Body of pancreas (tissue), 4 donors: ENCODE measurements around the gene TDO2. TPM values are rescaled to one million over a fixed set of nuclear protein-coding genes. Genes with fewer than 3 reads are reported as not detected.
"Not testable (repeated sequence)": the region's sequence is repeated elsewhere in the genome, so short reads cannot be mapped to it uniquely, and the experiment has no call there.

Experiments
- ATAC-seq: fragments of 150-250 bp; one replicate; pipeline ENCODE4 v1.9.1; 2016
- DNase-seq, 4 donors: peaks; one replicate each; pipeline ENCODE4 v3.0.0-alpha.2; 2019
- H3K27ac ChIP-seq, 4 donors: fragments of 200-600 bp; sonication (generic); 1 replicate in 3 of 4; 2 replicates in 1 of 4; pipeline versions ENCODE4 v1.5.1 to v1.6.1; 2016 to 2019; ENCODE audit warnings: mild to moderate bottlenecking in 1 of 4, mixed read lengths in 1 of 4, moderate library complexity in 1 of 4
- H3K27me3 ChIP-seq, 2 donors: fragments of 200-600 bp; sonication (generic); one replicate each; pipeline ENCODE4 v1.6.0; 2016; ENCODE audit warnings: mild to moderate bottlenecking in 1 of 2
- H3K36me3 ChIP-seq, 2 donors: fragments of 200-600 bp; sonication (generic); replicated peaks in 1 of 2; 2 replicates each; pipeline ENCODE4 v1.5.1; 2016; ENCODE audit warnings: low read depth in 2 of 2; ENCODE audit not compliant: insufficient read depth in 1 of 2
- H3K4me1 ChIP-seq: fragments of 200-600 bp; sonication (generic); one replicate; pipeline ENCODE4 v1.6.0; 2016
- H3K4me3 ChIP-seq, 2 donors: fragments of 200-600 bp; sonication (generic); 1 replicate in 1 of 2; 2 replicates in 1 of 2; pipeline ENCODE4 v1.5.1; 2016 to 2019
- H3K9me3 ChIP-seq, 3 donors: fragments of 200-600 bp; sonication (generic); 1 replicate in 2 of 3; 2 replicates in 1 of 3; pipeline ENCODE4 v1.5.1; 2016
- POLR2A ChIP-seq, 3 donors: fragments of 450-650 bp; IDR thresholded peaks; one replicate each; pipeline ENCODE4 v1.6.1; 2016; ENCODE audit warnings: antibody characterized with exemption in 3 of 3, mild to moderate bottlenecking in 2 of 3
- WGBS, 2 donors: methylation state at CpG; one replicate each; pipeline ENCODE4 v1.1.5; 2017; 5-methylcytosine and 5-hydroxymethylcytosine counted together
- intact Hi-C: fragments of 100-400 bp; cut with DNase I; formaldehyde crosslinking; loops from one replicate; pipeline ENCODE4 v1.15.1; 2023
- total RNA-seq, 2 donors: library from RNA; depleted of rRNA; stranded (reverse); fragments of >200 nt; gene quantifications; one replicate each; pipeline ENCODE4 v1.1.0, GENCODE V29; 2016
- TF ChIP-seq, protein P1 (sequence below), 7 experiments: fragments of 450-650 bp in 4 of 7; fragments of 200-600 bp in 3 of 7; sonication (generic) in 3 of 7; IDR thresholded peaks; one replicate each; pipeline ENCODE4 v1.5.1; 2016 to 2019; ENCODE audit warnings: antibody characterized with exemption in 7 of 7

Gene TDO2
- total RNA-seq, 2 donors from 2014 or later, result 0.26 TPM; not detected in 1

DNA sequence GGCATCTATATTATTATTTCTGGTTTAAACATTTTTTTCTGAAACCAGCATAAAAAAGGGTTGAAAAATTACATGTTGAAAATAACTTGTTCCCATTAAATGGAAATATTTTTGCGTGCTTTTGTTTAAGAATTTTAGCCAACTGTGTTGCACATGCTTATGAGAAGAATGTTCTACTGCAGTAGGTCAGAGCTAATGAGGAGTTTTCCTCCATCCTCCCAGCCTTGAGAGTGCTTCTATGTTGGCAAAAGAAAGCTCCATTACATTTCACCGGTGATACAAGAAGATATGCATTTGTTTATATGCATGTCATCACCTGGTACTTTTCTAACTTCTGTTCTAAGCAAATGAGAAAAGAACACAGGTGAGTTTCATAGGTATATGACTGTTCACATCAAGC, 13.6 kb upstream of the TDO2 start:
- Histone ChIP-seq H3K36me3 (no peaks in the 10 kb centered on the region), H3K4me1 (peaks cover 5% of the 10 kb centered on the region), H3K4me3 (no peak overlapping the region), H3K27me3 (no peaks in the 10 kb centered on the region), H3K9me3 (no peaks in the 10 kb centered on the region), H3K27ac (peak overlapping the region in 1 of 4 donors; percentile 70)
- intact Hi-C loops, result no loop called here
- WGBS, 2 donors, result 72 to 86% methylated on average over 2 of the region's 2 CpGs
- DNase-seq (no peak), ATAC-seq (no peak)
- no peak for TF ChIP-seq POLR2A (IDR thresholded peaks at IDR 0.05)
- TF ChIP-seq, protein P1, sequence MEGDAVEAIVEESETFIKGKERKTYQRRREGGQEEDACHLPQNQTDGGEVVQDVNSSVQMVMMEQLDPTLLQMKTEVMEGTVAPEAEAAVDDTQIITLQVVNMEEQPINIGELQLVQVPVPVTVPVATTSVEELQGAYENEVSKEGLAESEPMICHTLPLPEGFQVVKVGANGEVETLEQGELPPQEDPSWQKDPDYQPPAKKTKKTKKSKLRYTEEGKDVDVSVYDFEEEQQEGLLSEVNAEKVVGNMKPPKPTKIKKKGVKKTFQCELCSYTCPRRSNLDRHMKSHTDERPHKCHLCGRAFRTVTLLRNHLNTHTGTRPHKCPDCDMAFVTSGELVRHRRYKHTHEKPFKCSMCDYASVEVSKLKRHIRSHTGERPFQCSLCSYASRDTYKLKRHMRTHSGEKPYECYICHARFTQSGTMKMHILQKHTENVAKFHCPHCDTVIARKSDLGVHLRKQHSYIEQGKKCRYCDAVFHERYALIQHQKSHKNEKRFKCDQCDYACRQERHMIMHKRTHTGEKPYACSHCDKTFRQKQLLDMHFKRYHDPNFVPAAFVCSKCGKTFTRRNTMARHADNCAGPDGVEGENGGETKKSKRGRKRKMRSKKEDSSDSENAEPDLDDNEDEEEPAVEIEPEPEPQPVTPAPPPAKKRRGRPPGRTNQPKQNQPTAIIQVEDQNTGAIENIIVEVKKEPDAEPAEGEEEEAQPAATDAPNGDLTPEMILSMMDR (IDR thresholded peaks at IDR 0.05), result no peak

DNA sequence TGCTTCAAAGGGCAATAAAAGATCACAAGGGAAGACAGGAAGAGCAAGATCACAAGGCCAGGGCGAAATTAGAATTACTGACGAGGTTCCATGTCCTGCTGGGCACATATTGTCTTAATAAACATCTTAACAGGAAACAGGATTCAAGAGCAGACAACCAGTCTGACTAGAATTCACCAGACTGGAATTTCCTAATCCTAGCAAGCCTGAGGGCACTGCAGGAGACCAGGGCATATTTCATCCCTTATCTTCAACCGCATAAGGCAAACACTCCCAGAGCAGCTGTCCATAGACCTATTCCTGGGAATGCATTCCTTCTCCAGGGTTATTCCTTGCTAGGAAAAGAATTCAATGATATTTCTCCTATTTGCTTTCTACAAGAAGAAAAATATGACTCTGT, 12.4 kb upstream of the TDO2 start:
- intact Hi-C loops, result no loop called here
- no peak for TF ChIP-seq POLR2A (IDR thresholded peaks at IDR 0.05)
- TF ChIP-seq, protein P1 (IDR thresholded peaks at IDR 0.05), result no peak
- peaks cover 5% of the 10 kb centered on the region for H3K4me1 ChIP-seq
- H3K9me3 ChIP-seq, result no peaks in the 10 kb centered on the region
- H3K4me3 ChIP-seq, result no peak overlapping the region
- no peak for DNase-seq
- no peaks in the 10 kb centered on the region for H3K27me3 ChIP-seq
- ATAC-seq, result no peak
- H3K36me3 ChIP-seq, result no peaks in the 10 kb centered on the region
- no peak overlapping the region for H3K27ac ChIP-seq
- WGBS, 2 donors, result 42 to 46% methylated on average over 3 of the region's 3 CpGs

DNA sequence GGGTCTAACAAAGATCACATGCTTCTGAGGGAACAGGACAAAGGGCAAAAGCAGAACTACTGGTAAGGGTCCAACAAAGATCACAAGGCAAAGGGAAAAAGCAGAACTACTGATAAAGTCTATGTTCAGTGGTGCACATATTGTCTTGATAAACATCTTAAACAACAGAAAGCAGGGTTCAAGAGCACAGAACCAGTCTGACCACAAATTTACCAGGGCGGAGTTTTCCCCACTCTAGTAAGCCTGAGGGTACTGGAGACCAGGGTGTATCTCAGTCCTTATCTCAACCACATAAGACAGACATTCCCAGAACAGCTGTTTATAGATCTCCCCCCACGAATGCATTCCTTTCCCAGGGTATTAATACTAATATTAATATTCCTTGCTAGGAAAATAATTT, 5.1 kb upstream of the TDO2 start:
- ATAC-seq, H3K4me1 ChIP-seq, H3K36me3 ChIP-seq, H3K4me3 ChIP-seq, H3K27me3 ChIP-seq, H3K9me3 ChIP-seq, DNase-seq, intact Hi-C loops, H3K27ac ChIP-seq: not testable (repeated sequence)
- 69 to 78% methylated on average over 2 of the region's 2 CpGs for WGBS, 2 donors

DNA sequence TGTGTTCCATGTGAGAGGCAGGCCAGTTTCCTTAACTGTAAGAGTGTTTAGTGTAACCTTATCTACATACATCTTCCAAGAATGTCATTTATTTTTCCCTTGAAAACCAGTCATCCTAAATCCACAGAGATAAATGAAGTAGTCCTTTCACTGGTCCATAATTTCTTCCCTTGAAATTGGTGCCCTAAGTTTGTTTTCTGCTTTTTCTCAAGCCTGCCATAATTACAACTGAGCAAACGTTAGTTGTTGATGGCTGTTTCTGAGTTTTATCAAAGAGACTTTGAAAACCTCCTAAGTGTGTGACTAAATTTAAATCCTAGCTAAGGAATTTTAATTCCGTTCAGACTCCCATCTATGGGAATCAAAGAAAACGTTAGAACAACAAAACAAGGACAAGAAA, 3.6 kb upstream of the TDO2 start:
- H3K4me1 ChIP-seq, result no peaks in the 10 kb centered on the region
- WGBS, 2 donors, result 13 to 18% methylated on average over 3 of the region's 3 CpGs
- H3K36me3 ChIP-seq, result no peaks in the 10 kb centered on the region
- H3K27me3 ChIP-seq, result no peaks in the 10 kb centered on the region
- H3K4me3 ChIP-seq, result no peak overlapping the region
- ATAC-seq, result no peak
- H3K9me3 ChIP-seq, result no peaks in the 10 kb centered on the region
- TF ChIP-seq POLR2A (IDR thresholded peaks at IDR 0.05), result no peak
- TF ChIP-seq, protein P1 (IDR thresholded peaks at IDR 0.05), result no peak
- no peak for DNase-seq
- no peak overlapping the region for H3K27ac ChIP-seq
- intact Hi-C loops, result no loop called here

DNA sequence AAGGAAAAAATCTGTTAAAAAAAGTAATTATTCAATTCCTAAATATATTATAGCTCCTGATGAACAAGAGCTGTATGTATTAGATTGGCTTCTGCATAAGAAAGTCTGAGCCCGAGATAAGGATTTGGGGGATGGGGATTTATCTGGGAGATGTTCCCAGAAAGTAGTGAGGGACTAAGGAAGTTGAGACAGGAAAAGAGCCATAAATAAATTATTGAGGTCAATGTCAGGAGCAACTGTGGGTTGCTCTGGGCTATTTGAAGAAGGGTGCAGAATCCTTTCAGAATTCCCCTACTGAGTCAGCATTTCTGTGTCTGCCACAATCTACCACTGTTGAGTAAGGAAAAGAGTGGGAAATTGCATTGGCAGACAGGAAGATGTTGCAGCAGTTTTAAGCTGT, 3.1 kb upstream of the TDO2 start:
- intact Hi-C loops, result no loop called here
- no peak for DNase-seq
- no peak overlapping the region for H3K27ac ChIP-seq
- no peak overlapping the region for H3K4me3 ChIP-seq
- no peaks in the 10 kb centered on the region for H3K36me3 ChIP-seq
- no peaks in the 10 kb centered on the region for H3K4me1 ChIP-seq
- WGBS, 2 donors, result 48 to 66% methylated on average over 1 of the region's 1 CpG
- no peaks in the 10 kb centered on the region for H3K27me3 ChIP-seq
- H3K9me3 ChIP-seq, result no peaks in the 10 kb centered on the region
- TF ChIP-seq POLR2A (IDR thresholded peaks at IDR 0.05), result no peak
- TF ChIP-seq, protein P1 (IDR thresholded peaks at IDR 0.05), result no peak
- no peak for ATAC-seq
